Measurements from ENCODE around the gene PRDM2. TPM values are rescaled to one million over a fixed set of nuclear protein-coding genes. Genes with fewer than 3 reads are reported as not detected.

Gene PRDM2
- total RNA-seq, 2 experiments from 2014 or later: 136 to 140 TPM

- DNase-seq: no peak
- Mint-ChIP-seq H3K9me3 (peaks cover 3% of the 10 kb centered on the region), H3K4me1 (ENCODE audit: low read depth) (peaks cover 11% of the 10 kb centered on the region), H3K4me3 (no peak overlapping the region), H3K36me3 (ENCODE audit: low read depth) (peaks cover 6% of the 10 kb centered on the region), H3K27ac (no peak overlapping the region), H3K27me3 (peaks cover 28% of the 10 kb centered on the region)
- ChIA-PET CTCF (interaction anchor here (1.2 kb wide), 1 partner anchor 31 kb away, joined by 3 read pairs; no protein-coding TSS in a partner anchor), POLR2A (no interaction called here)
- peaks cover 14% of the 10 kb centered on the region for H3K4me1 ChIP-seq (ENCODE audit: insufficient read depth, low read length)
- no peak overlapping the region for H3K27ac ChIP-seq (ENCODE audit: low read depth in 1 of 2, low read length in 2 of 2)
- intact Hi-C loops (cut with DNase I, micrococcal nuclease): no loop called here
- no peaks in the 10 kb centered on the region for H3K27me3 ChIP-seq (ENCODE audit: control insufficient read depth in 1 of 2, insufficient read depth in 2 of 2, low read length in 2 of 2)
- H3K9me3 ChIP-seq (ENCODE audit: control insufficient read depth in 1 of 2, insufficient read depth in 1 of 2, low read length in 2 of 2): no peaks in the 10 kb centered on the region
- no peak for TF ChIP-seq CTCF (IDR thresholded peaks at IDR 0.05)
- no peak for ATAC-seq (ENCODE audit: poor library complexity)
- no peaks in the 10 kb centered on the region for H3K36me3 ChIP-seq (ENCODE audit: insufficient read depth, low read length)
- H3K4me3 ChIP-seq (ENCODE audit: low read length): no peak overlapping the region
Measured at GRCh38 chr1:13694886-13695684, 4.9 kb upstream of the PRDM2 start.

GRCh38 chr1:13697738-13698137, 2.2 kb upstream of the PRDM2 start:
- Mint-ChIP-seq H3K4me1 (ENCODE audit: low read depth) (peaks cover 33% of the 10 kb centered on the region), H3K27me3 (peaks cover 9% of the 10 kb centered on the region), H3K27ac (peak overlapping the region; percentile 77), H3K36me3 (ENCODE audit: low read depth) (peaks cover 12% of the 10 kb centered on the region), H3K9me3 (peaks cover 3% of the 10 kb centered on the region), H3K4me3 (peak overlapping the region; percentile 79)
- H3K9me3 ChIP-seq (ENCODE audit: control insufficient read depth in 1 of 2, insufficient read depth in 1 of 2, low read length in 2 of 2): no peaks in the 10 kb centered on the region
- CTCF ChIA-PET: no interaction called here
- DNase-seq (peak in 1 of 14 experiments; percentile 27), ATAC-seq (ENCODE audit: poor library complexity) (no peak)
- no peak overlapping the region for H3K27ac ChIP-seq (ENCODE audit: low read depth in 1 of 2, low read length in 2 of 2)
- H3K36me3 ChIP-seq (ENCODE audit: insufficient read depth, low read length): no peaks in the 10 kb centered on the region
- H3K4me3 ChIP-seq (ENCODE audit: low read length): no peak overlapping the region
- H3K27me3 ChIP-seq (ENCODE audit: control insufficient read depth in 1 of 2, insufficient read depth in 2 of 2, low read length in 2 of 2): no peaks in the 10 kb centered on the region
- POLR2A ChIA-PET: interaction anchor here (2.5 kb wide), 1 partner anchor 52 kb away, joined by 19 read pairs; no protein-coding TSS in a partner anchor
- no peak for TF ChIP-seq CTCF (IDR thresholded peaks at IDR 0.05)
- H3K4me1 ChIP-seq (ENCODE audit: insufficient read depth, low read length): peaks cover 20% of the 10 kb centered on the region
- intact Hi-C loops (cut with DNase I, micrococcal nuclease): no loop called here

GRCh38 chr1:13699510-13699909, 478 bp upstream of the PRDM2 start:
- Mint-ChIP-seq H3K4me3 (peak overlapping the region; percentile 91), H3K27me3 (no peaks in the 10 kb centered on the region), H3K36me3 (ENCODE audit: low read depth) (peaks cover 15% of the 10 kb centered on the region), H3K9me3 (peaks cover 3% of the 10 kb centered on the region), H3K4me1 (ENCODE audit: low read depth) (peaks cover 48% of the 10 kb centered on the region), H3K27ac (peak overlapping the region; percentile 88)
- peak in 4 of 14 experiments; percentile 10 to 49 (median 26) for DNase-seq
- H3K27ac ChIP-seq (ENCODE audit: low read depth in 1 of 2, low read length in 2 of 2): peak overlapping the region; percentile 95 to 96
- peak overlapping the region; percentile 87 for H3K4me3 ChIP-seq (ENCODE audit: low read length)
- no peaks in the 10 kb centered on the region for H3K27me3 ChIP-seq (ENCODE audit: control insufficient read depth in 1 of 2, insufficient read depth in 2 of 2, low read length in 2 of 2)
- POLR2A ChIA-PET: interaction anchor here (0.8 to 2.5 kb wide), 5 partner anchors 26 to 50 kb away, joined by 3 to 19 read pairs (median 5); no protein-coding TSS in a partner anchor
- no peaks in the 10 kb centered on the region for H3K36me3 ChIP-seq (ENCODE audit: insufficient read depth, low read length)
- peaks cover 27% of the 10 kb centered on the region for H3K4me1 ChIP-seq (ENCODE audit: insufficient read depth, low read length)
- no peak for ATAC-seq (ENCODE audit: poor library complexity)
- CTCF ChIA-PET: interaction anchor here (1.8 kb wide), 1 partner anchor 26 kb away, joined by 7 read pairs; no protein-coding TSS in a partner anchor
- TF ChIP-seq CTCF (IDR thresholded peaks at IDR 0.05): no peak
- intact Hi-C loops (cut with DNase I, micrococcal nuclease): no loop called here
- no peaks in the 10 kb centered on the region for H3K9me3 ChIP-seq (ENCODE audit: control insufficient read depth in 1 of 2, insufficient read depth in 1 of 2, low read length in 2 of 2)
